Neural progenitor cell (in vitro differentiated cells): ENCODE results near the gene GAD1. TPM values are rescaled to one million over a fixed set of nuclear protein-coding genes. Genes with fewer than 3 reads are reported as not detected.

Experiments
- DNase-seq: peaks from one replicate; pipeline ENCODE4 v3.0.0-alpha.2; 2016; ENCODE audit warnings: low spot score
- H2AFZ ChIP-seq: fragments of 200-600 bp; sonication (generic); replicated peaks from 2 replicates; pipeline ENCODE4 v1.6.1; 2016; ENCODE audit warnings: antibody characterized with exemption
- H3F3A ChIP-seq: fragments of 200-600 bp; sonication (generic); 2 replicates; pipeline ENCODE4 v1.6.1; 2016; ENCODE audit warnings: antibody characterized with exemption, low read depth
- H3K27ac ChIP-seq: fragments of 200-600 bp; sonication (generic); 2 replicates; pipeline ENCODE4 v1.5.1; 2016; ENCODE audit warnings: mild to moderate bottlenecking
- H3K27me3 ChIP-seq: fragments of 200-600 bp; sonication (generic); 2 replicates; pipeline ENCODE4 v1.6.1; 2016; ENCODE audit warnings: mild to moderate bottlenecking, moderate library complexity
- H3K36me3 ChIP-seq: fragments of 200-600 bp; sonication (generic); 2 replicates; pipeline ENCODE4 v1.5.1; 2016
- H3K4me1 ChIP-seq: fragments of 200-600 bp; sonication (generic); 2 replicates; pipeline ENCODE4 v1.6.1; 2016; ENCODE audit warnings: mixed run types
- H3K4me2 ChIP-seq: fragments of 200-600 bp; sonication (generic); 2 replicates; pipeline ENCODE4 v1.6.1; 2016
- H3K4me3 ChIP-seq: fragments of 200-600 bp; sonication (generic); 2 replicates; pipeline ENCODE4 v1.5.1; 2016
- H3K79me2 ChIP-seq: fragments of 200-600 bp; sonication (generic); 2 replicates; pipeline ENCODE4 v1.6.1; 2016; ENCODE audit warnings: low read depth
- H3K9ac ChIP-seq: fragments of 200-600 bp; sonication (generic); 2 replicates; pipeline ENCODE4 v1.6.1; 2016
- H3K9me3 ChIP-seq: fragments of 200-600 bp; sonication (generic); 2 replicates; pipeline ENCODE4 v1.5.1; 2016; ENCODE audit warnings: low read depth
- H4K20me1 ChIP-seq: fragments of 200-600 bp; sonication (generic); 2 replicates; pipeline ENCODE4 v1.6.1; 2016; ENCODE audit warnings: low read depth
- H3K27ac Mint-ChIP-seq: 3 replicates; pipeline ENCODE4 v1.8.0; 2021; ENCODE audit warnings: mixed read lengths
- H3K27me3 Mint-ChIP-seq: 2 replicates; pipeline ENCODE4 v1.8.0; 2022; ENCODE audit warnings: low read depth, mild to moderate bottlenecking, inconsistent platforms, moderate library complexity, mixed read lengths; ENCODE audit not compliant: insufficient read depth
- H3K36me3 Mint-ChIP-seq: 3 replicates; pipeline ENCODE4 v1.8.0; 2021; ENCODE audit warnings: mixed read lengths
- H3K4me1 Mint-ChIP-seq: 3 replicates; pipeline ENCODE4 v1.8.0; 2021; ENCODE audit warnings: mixed read lengths
- H3K4me3 Mint-ChIP-seq: 3 replicates; pipeline ENCODE4 v1.8.0; 2021; ENCODE audit warnings: mild to moderate bottlenecking, moderate library complexity, mixed read lengths
- H3K9me3 Mint-ChIP-seq: 3 replicates; pipeline ENCODE4 v1.8.0; 2020; ENCODE audit warnings: mixed read lengths
- EZH2 ChIP-seq: fragments of 200-600 bp; sonication (generic); IDR thresholded peaks from 2 replicates; pipeline ENCODE4 v1.6.1; 2017; ENCODE audit warnings: antibody characterized with exemption, mild to moderate bottlenecking, moderate library complexity
- EZH2phosphoT487 ChIP-seq: fragments of 200-600 bp; sonication (generic); IDR thresholded peaks from 2 replicates; pipeline ENCODE4 v1.6.1; 2017; ENCODE audit warnings: antibody characterized with exemption
- total RNA-seq: library from RNA; depleted of rRNA; stranded (reverse); fragments of >200 nt; gene quantifications from 2 replicates; pipeline ENCODE4 v1.2.3, GENCODE V29; 2015; ENCODE audit warnings: low replicate concordance
- TF ChIP-seq, protein P1 (sequence below): fragments of 200-600 bp; sonication (generic); IDR thresholded peaks from 2 replicates; pipeline ENCODE4 v1.5.1; 2017; ENCODE audit warnings: antibody characterized with exemption, mild to moderate bottlenecking

GAD1 gene
- total RNA-seq, 1 donor from 2014 or later: 10.7 TPM

DNA sequence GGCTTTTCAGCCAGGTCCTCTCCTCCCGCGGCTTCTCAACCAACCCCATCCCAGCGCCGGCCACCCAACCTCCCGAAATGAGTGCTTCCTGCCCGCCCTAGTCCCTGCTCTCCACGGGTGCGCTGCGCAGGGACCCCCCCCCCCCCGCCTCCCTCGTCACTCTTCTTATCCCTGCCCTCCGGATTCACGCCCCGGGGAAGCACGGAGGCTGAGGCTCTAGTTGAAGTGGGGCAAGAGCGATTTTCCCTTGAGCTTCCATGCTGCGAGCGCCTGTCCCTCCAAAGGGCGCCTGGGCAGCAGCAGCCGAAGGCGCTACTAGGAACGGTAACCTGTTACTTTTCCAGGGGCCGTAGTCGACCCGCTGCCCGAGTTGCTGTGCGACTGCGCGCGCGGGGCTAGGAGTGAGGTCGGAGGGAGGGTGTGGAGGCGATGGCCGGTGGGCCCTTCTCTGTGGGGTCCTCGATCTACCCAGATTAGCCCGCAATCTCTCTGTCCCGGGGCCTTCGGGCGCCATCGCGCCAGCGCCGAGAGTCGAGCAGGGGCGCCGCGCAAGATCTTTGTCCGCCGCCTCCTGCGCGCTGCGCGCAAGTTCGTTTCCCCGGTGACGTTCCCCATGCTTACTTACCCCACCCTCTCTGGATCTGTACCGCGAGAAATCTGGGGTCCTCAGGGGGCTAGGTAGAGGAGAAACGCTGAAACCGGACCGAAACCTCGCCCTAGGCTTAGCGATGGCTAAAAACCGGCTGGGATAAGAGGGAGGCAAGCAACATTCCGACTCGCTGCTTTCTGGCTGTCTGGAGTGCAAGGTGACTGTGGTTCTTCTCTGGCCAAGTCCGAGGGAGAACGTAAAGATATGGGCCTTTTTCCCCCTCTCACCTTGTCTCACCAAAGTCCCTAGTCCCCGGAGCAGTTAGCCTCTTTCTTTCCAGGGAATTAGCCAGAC lies 677 bp downstream of the GAD1 start:
- H3K27ac Mint-ChIP-seq: no peak overlapping the region
- Histone ChIP-seq H3K27me3 (peaks cover 96% of the 10 kb centered on the region), H3K4me1 (peaks cover 63% of the 10 kb centered on the region), H3K4me3 (peak overlapping the region; percentile 60), H2AFZ (peak overlapping the region; percentile 81), H3K9me3 (no peaks in the 10 kb centered on the region), H3K9ac (no peak overlapping the region), H4K20me1 (peaks cover 41% of the 10 kb centered on the region), H3F3A (peaks cover 80% of the 10 kb centered on the region), H3K36me3 (no peaks in the 10 kb centered on the region), H3K79me2 (no peaks in the 10 kb centered on the region), H3K27ac (no peak overlapping the region), H3K4me2 (peak overlapping the region; percentile 96)
- peaks cover 68% of the 10 kb centered on the region for H3K4me1 Mint-ChIP-seq
- peak; percentile 56 for DNase-seq
- TF ChIP-seq, protein P1, sequence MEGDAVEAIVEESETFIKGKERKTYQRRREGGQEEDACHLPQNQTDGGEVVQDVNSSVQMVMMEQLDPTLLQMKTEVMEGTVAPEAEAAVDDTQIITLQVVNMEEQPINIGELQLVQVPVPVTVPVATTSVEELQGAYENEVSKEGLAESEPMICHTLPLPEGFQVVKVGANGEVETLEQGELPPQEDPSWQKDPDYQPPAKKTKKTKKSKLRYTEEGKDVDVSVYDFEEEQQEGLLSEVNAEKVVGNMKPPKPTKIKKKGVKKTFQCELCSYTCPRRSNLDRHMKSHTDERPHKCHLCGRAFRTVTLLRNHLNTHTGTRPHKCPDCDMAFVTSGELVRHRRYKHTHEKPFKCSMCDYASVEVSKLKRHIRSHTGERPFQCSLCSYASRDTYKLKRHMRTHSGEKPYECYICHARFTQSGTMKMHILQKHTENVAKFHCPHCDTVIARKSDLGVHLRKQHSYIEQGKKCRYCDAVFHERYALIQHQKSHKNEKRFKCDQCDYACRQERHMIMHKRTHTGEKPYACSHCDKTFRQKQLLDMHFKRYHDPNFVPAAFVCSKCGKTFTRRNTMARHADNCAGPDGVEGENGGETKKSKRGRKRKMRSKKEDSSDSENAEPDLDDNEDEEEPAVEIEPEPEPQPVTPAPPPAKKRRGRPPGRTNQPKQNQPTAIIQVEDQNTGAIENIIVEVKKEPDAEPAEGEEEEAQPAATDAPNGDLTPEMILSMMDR: no peak
- TF ChIP-seq EZH2: peak; percentile 76
- TF ChIP-seq EZH2phosphoT487: peak; percentile 76
- H3K27me3 Mint-ChIP-seq: peaks cover 89% of the 10 kb centered on the region
- no peaks in the 10 kb centered on the region for H3K36me3 Mint-ChIP-seq
- peak overlapping the region; percentile 88 for H3K4me3 Mint-ChIP-seq
- no peaks in the 10 kb centered on the region for H3K9me3 Mint-ChIP-seq

DNA sequence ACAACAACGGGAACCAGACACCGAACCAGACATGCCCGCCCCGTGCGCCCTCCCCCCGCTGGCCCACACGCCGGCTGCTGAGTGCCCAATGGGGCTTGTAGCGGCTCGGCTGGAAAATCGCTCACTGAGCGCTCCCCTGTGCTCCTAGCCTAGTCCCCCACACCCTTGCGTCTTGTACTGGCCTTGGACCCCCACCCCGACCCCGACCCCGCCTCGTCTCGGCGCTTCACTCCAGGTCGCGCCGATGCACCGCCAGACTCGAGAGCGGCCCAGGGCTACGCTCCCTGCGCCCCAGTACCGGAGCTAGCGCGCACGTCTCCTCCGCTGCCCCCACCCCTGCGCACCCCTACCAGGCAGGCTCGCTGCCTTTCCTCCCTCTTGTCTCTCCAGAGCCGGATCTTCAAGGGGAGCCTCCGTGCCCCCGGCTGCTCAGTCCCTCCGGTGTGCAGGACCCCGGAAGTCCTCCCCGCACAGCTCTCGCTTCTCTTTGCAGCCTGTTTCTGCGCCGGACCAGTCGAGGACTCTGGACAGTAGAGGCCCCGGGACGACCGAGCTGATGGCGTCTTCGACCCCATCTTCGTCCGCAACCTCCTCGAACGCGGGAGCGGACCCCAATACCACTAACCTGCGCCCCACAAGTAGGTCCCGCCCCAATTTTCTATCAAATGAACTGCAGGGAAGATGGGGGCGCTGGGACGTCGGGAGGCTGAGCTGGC lies 1.5 kb downstream of the GAD1 start:
- Histone ChIP-seq H3K4me3 (peak overlapping the region; percentile 60), H3K9ac (no peak overlapping the region), H4K20me1 (peaks cover 41% of the 10 kb centered on the region), H3K79me2 (no peaks in the 10 kb centered on the region), H3K27me3 (peaks cover 100% of the 10 kb centered on the region), H3K4me2 (peak overlapping the region; percentile 96), H2AFZ (peak overlapping the region; percentile 44), H3K27ac (no peak overlapping the region), H3K36me3 (no peaks in the 10 kb centered on the region), H3K4me1 (peaks cover 63% of the 10 kb centered on the region), H3F3A (peaks cover 81% of the 10 kb centered on the region), H3K9me3 (no peaks in the 10 kb centered on the region)
- H3K27me3 Mint-ChIP-seq: peaks cover 87% of the 10 kb centered on the region
- H3K9me3 Mint-ChIP-seq: no peaks in the 10 kb centered on the region
- TF ChIP-seq EZH2phosphoT487: peak; percentile 20
- TF ChIP-seq EZH2: peak; percentile 41
- TF ChIP-seq, protein P1: no peak
- H3K36me3 Mint-ChIP-seq: no peaks in the 10 kb centered on the region
- peak overlapping the region; percentile 88 for H3K4me3 Mint-ChIP-seq
- peak; percentile 76 for DNase-seq
- H3K4me1 Mint-ChIP-seq: peaks cover 65% of the 10 kb centered on the region
- no peak overlapping the region for H3K27ac Mint-ChIP-seq

DNA sequence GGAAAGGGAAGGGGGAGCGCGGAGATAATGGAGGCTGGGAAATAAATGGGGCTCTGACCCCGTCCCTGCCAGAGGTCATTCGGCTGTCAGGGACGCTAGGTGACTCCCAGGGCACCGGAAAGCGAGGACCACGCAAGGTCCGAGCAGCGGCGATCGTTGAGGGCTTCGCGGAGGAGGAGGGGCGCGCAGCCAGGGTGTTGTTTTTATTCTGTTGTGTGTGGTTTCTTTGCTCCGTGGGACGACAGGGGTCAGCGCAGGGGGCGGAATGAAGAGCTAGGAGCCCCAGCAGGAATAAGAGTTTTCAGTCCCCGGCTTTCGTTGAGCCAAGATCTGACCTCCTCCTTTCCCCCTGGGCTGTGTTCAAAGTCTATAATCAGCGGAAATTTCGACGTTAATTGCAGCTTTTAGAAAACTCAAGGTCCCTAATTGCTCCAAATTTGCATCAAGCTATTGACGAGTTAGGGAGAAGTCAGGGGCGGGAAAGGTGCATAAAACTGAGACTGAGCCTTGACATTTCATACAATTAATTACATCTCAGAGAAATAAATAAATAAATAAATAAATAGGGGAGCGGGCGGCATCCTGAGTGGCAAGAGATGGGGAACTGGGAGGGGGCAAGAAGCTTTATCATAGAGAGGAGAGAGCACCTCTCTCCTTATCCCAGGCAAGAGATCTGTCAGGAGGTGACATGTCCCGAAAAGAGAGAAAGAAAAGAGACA lies 2.2 kb downstream of the GAD1 start:
- H3K9ac ChIP-seq: no peak overlapping the region
- Mint-ChIP-seq H3K36me3 (no peaks in the 10 kb centered on the region), H3K4me3 (peak overlapping the region; percentile 88), H3K4me1 (peaks cover 60% of the 10 kb centered on the region), H3K9me3 (no peaks in the 10 kb centered on the region), H3K27me3 (peaks cover 82% of the 10 kb centered on the region), H3K27ac (no peak overlapping the region)
- peak overlapping the region; percentile 44 for H2AFZ ChIP-seq
- H3K4me1 ChIP-seq: peaks cover 66% of the 10 kb centered on the region
- DNase-seq: peak; percentile 44
- peak overlapping the region; percentile 96 for H3K4me2 ChIP-seq
- H3K27ac ChIP-seq: no peak overlapping the region
- peaks cover 41% of the 10 kb centered on the region for H4K20me1 ChIP-seq
- H3K79me2 ChIP-seq: no peaks in the 10 kb centered on the region
- peak overlapping the region; percentile 60 for H3K4me3 ChIP-seq
- H3K36me3 ChIP-seq: no peaks in the 10 kb centered on the region
- peak; percentile 14 for TF ChIP-seq EZH2phosphoT487
- peak; percentile 44 for TF ChIP-seq EZH2
- TF ChIP-seq, protein P1: no peak
- no peaks in the 10 kb centered on the region for H3K9me3 ChIP-seq
- peaks cover 74% of the 10 kb centered on the region for H3F3A ChIP-seq
- H3K27me3 ChIP-seq: peaks cover 100% of the 10 kb centered on the region
